PC-3 (cell line): ENCODE measurements around the gene IDE. TPM values are rescaled to one million over a fixed set of nuclear protein-coding genes. Genes with fewer than 3 reads are reported as not detected.

ENCODE experiments used
- ATAC-seq: fragments of 200-7000 bp; cut with Tn5 transposase; 2 replicates; pipeline ENCODE4 v1.9.1; 2020; ENCODE audit warnings: mild to moderate bottlenecking, moderate library complexity
- BruUV-seq: library from RNA; stranded (reverse); fragments of 400-500 nt; replicated peaks from 2 replicates; lab custom pipeline; 2021; lab: Mats Ljungman, UMichigan
- CTCF ChIA-PET: fragments of 300-600 bp; sonication (Branson Sonifier 250); formaldehyde crosslinking; loops from one replicate; lab custom pipeline; 2022; ENCODE audit warnings: antibody characterized with exemption; lab: Charles Lee
- POLR2A ChIA-PET: fragments of 300-600 bp; sonication (Branson Sonifier 250); formaldehyde crosslinking; loops from one replicate; lab custom pipeline; 2022; ENCODE audit warnings: antibody characterized with exemption; ENCODE audit not compliant: unreplicated experiment; lab: Charles Lee
- DNase-seq: peaks from one replicate; pipeline ENCODE4 v3.0.0-alpha.2; 2015
- H2AFZ ChIP-seq: fragments of 300-600 bp; sonication (generic); 2 replicates; pipeline ENCODE4 v1.6.0; 2016; ENCODE audit warnings: antibody characterized with exemption, low read length
- H3F3A ChIP-seq: fragments of 300-600 bp; sonication (generic); one replicate; pipeline ENCODE4 v1.6.0; 2017; ENCODE audit warnings: antibody characterized with exemption, low read length, control low read depth, mild to moderate bottlenecking; ENCODE audit not compliant: unreplicated experiment
- H3K27ac ChIP-seq: fragments of 300-600 bp; sonication (generic); 2 replicates; pipeline ENCODE4 v1.5.1; 2016; ENCODE audit warnings: mild to moderate bottlenecking, low read length
- H3K27me3 ChIP-seq: fragments of 300-600 bp; sonication (generic); 2 replicates; pipeline ENCODE4 v1.6.1; 2016; ENCODE audit warnings: low read length, mixed read lengths
- H3K36me3 ChIP-seq: fragments of 300-600 bp; sonication (generic); 2 replicates; pipeline ENCODE4 v1.6.1; 2016; ENCODE audit warnings: low read depth, mixed run types, low read length, mixed read lengths
- H3K4me1 ChIP-seq: fragments of 300-600 bp; sonication (generic); 2 replicates; pipeline ENCODE4 v1.5.1; 2016; ENCODE audit warnings: low read length; ENCODE audit not compliant: insufficient read depth
- H3K4me2 ChIP-seq: fragments of 300-600 bp; sonication (generic); 2 replicates; pipeline ENCODE4 v1.6.0; 2016; ENCODE audit warnings: low read length
- H3K4me3 ChIP-seq: fragments of 300-600 bp; sonication (generic); 2 replicates; pipeline ENCODE4 v1.5.1; 2016; ENCODE audit warnings: mild to moderate bottlenecking, low read length, mixed read lengths
- H3K79me2 ChIP-seq: fragments of 300-600 bp; sonication (generic); 2 replicates; pipeline ENCODE4 v1.6.1; 2017; ENCODE audit warnings: low read length, mixed read lengths
- H3K9ac ChIP-seq: fragments of 300-600 bp; sonication (generic); 2 replicates; pipeline ENCODE4 v1.6.0; 2016; ENCODE audit warnings: mild to moderate bottlenecking, low read length
- H3K9me2 ChIP-seq: fragments of 300-600 bp; sonication (generic); replicated peaks from 2 replicates; pipeline ENCODE4 v1.6.1; 2016; ENCODE audit warnings: mixed run types, low read length, mixed read lengths
- H3K9me3 ChIP-seq: fragments of 300-600 bp; sonication (generic); 2 replicates; pipeline ENCODE4 v1.6.1; 2016; ENCODE audit warnings: low read length, mixed read lengths
- H4K20me1 ChIP-seq: fragments of 300-600 bp; sonication (generic); 2 replicates; pipeline ENCODE4 v1.6.1; 2016; ENCODE audit warnings: low read length, mixed read lengths
- EZH2 ChIP-seq: fragments of 300-600 bp; sonication (generic); IDR thresholded peaks from one replicate; pipeline ENCODE4 v1.6.1; 2017; ENCODE audit warnings: antibody characterized with exemption, mild to moderate bottlenecking, low read length; ENCODE audit not compliant: unreplicated experiment
- EZH2phosphoT487 ChIP-seq: fragments of 300-600 bp; sonication (generic); IDR thresholded peaks from 2 replicates; pipeline ENCODE4 v1.6.1; 2018; ENCODE audit warnings: mild to moderate bottlenecking, antibody characterized with exemption, low read length, borderline replicate concordance
- intact Hi-C: fragments of 100-400 bp; cut with micrococcal nuclease; formaldehyde crosslinking; loops from 2 replicates; pipeline ENCODE4 v1.9.0; 2023
- total RNA-seq: library from RNA; depleted of rRNA; stranded (reverse); fragments of >200 nt; gene quantifications from 2 replicates; pipeline ENCODE4 v1.2.3, GENCODE V29; 2014
- TF ChIP-seq, protein P1 (sequence below): fragments of 300-600 bp; sonication (generic); conservative IDR thresholded peaks from 2 replicates; pipeline ENCODE4 v1.5.1; 2017; ENCODE audit warnings: antibody characterized with exemption, low read depth, mild to moderate bottlenecking, low read length

IDE gene
- total RNA-seq, 1 experiment from 2014 or later, result 28.7 TPM

DNA sequence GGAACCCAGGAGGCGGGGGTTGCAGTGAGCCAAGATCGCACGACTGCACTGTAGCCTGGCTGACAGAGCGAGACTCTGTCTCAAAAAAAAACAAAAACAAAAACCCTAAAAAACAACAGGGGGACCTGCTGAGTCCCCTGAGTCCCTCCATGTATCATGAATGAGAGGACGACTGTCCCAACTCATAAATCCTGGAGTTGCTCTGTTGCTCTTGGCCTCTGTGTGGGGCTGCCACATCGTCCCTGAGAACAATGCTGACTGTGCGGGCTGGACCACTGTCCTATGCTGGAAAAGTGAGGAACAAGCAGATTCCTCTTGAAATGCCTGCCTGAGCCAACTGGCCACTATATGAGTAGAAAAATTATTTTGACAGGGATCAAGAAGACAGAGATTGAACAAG, 122.5 kb downstream of the IDE start:
- H3K9ac ChIP-seq, result no peak overlapping the region
- ChIA-PET POLR2A (no interaction called here), CTCF (no interaction called here)
- no peaks in the 10 kb centered on the region for H3K4me1 ChIP-seq
- H3F3A ChIP-seq, result no peaks in the 10 kb centered on the region
- TF ChIP-seq, protein P1, sequence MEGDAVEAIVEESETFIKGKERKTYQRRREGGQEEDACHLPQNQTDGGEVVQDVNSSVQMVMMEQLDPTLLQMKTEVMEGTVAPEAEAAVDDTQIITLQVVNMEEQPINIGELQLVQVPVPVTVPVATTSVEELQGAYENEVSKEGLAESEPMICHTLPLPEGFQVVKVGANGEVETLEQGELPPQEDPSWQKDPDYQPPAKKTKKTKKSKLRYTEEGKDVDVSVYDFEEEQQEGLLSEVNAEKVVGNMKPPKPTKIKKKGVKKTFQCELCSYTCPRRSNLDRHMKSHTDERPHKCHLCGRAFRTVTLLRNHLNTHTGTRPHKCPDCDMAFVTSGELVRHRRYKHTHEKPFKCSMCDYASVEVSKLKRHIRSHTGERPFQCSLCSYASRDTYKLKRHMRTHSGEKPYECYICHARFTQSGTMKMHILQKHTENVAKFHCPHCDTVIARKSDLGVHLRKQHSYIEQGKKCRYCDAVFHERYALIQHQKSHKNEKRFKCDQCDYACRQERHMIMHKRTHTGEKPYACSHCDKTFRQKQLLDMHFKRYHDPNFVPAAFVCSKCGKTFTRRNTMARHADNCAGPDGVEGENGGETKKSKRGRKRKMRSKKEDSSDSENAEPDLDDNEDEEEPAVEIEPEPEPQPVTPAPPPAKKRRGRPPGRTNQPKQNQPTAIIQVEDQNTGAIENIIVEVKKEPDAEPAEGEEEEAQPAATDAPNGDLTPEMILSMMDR, result no peak
- TF ChIP-seq EZH2 (no peak), EZH2phosphoT487 (no peak)
- no TSS peak for BruUV-seq
- DNase-seq (no peak), ATAC-seq (no peak)
- no peak overlapping the region for H3K4me3 ChIP-seq
- no peaks in the 10 kb centered on the region for H3K9me2 ChIP-seq
- peaks cover 10% of the 10 kb centered on the region for H3K36me3 ChIP-seq
- H4K20me1 ChIP-seq, result no peaks in the 10 kb centered on the region
- no peaks in the 10 kb centered on the region for H3K79me2 ChIP-seq
- H3K27me3 ChIP-seq, result no peaks in the 10 kb centered on the region
- H2AFZ ChIP-seq, result no peak overlapping the region
- H3K4me2 ChIP-seq, result no peak overlapping the region
- intact Hi-C loops, result no loop called here
- H3K9me3 ChIP-seq, result no peaks in the 10 kb centered on the region
- no peak overlapping the region for H3K27ac ChIP-seq

DNA sequence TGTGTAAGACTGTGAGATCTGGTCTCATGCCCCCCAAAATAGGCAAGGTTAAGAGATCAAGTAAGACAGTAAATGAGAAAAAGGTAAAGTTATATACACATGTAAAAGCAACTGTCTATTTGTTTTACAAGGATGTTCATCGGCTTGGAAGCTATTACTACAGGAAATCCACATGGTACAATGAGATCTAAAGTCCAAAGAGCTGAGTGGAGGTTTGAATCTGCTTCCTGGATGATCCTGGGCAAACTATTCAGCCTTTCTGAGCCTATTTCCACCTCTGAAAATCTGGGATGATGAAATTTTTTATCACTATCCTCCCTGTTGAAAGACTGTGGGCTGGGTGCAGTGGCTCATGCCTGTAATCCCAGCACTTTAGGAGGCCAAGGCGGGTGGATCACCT, 123.0 kb downstream of the IDE start:
- no peaks in the 10 kb centered on the region for H4K20me1 ChIP-seq
- H3K9me3 ChIP-seq, result no peaks in the 10 kb centered on the region
- no peak overlapping the region for H2AFZ ChIP-seq
- ATAC-seq (no peak), DNase-seq (no peak)
- H3F3A ChIP-seq, result no peaks in the 10 kb centered on the region
- H3K36me3 ChIP-seq, result peaks cover 10% of the 10 kb centered on the region
- TF ChIP-seq EZH2phosphoT487, result no peak
- no peak for TF ChIP-seq EZH2
- TF ChIP-seq, protein P1, result no peak
- no peaks in the 10 kb centered on the region for H3K9me2 ChIP-seq
- H3K27ac ChIP-seq, result no peak overlapping the region
- ChIA-PET CTCF (no interaction called here), POLR2A (no interaction called here)
- no peaks in the 10 kb centered on the region for H3K4me1 ChIP-seq
- no peak overlapping the region for H3K4me2 ChIP-seq
- H3K9ac ChIP-seq, result no peak overlapping the region
- no peak overlapping the region for H3K4me3 ChIP-seq
- BruUV-seq, result no TSS peak
- intact Hi-C loops, result no loop called here
- no peaks in the 10 kb centered on the region for H3K27me3 ChIP-seq
- no peaks in the 10 kb centered on the region for H3K79me2 ChIP-seq

- intact Hi-C loops, result no loop called here
- no peaks in the 10 kb centered on the region for H3K27me3 ChIP-seq
- H3K27ac ChIP-seq, result no peak overlapping the region
- H3K9me3 ChIP-seq, result no peaks in the 10 kb centered on the region
- H3K9ac ChIP-seq, result no peak overlapping the region
- H3K4me2 ChIP-seq, result no peak overlapping the region
- no peak for TF ChIP-seq EZH2phosphoT487
- TF ChIP-seq, protein P1, result no peak
- TF ChIP-seq EZH2, result no peak
- BruUV-seq, result no TSS peak
- DNase-seq (no peak), ATAC-seq (no peak)
- H3K4me1 ChIP-seq, result no peaks in the 10 kb centered on the region
- no peaks in the 10 kb centered on the region for H4K20me1 ChIP-seq
- H2AFZ ChIP-seq, result no peak overlapping the region
- H3K9me2 ChIP-seq, result no peaks in the 10 kb centered on the region
- H3F3A ChIP-seq, result no peaks in the 10 kb centered on the region
- ChIA-PET POLR2A (no interaction called here), CTCF (no interaction called here)
- H3K4me3 ChIP-seq, result no peak overlapping the region
- H3K79me2 ChIP-seq, result no peaks in the 10 kb centered on the region
- H3K36me3 ChIP-seq, result no peaks in the 10 kb centered on the region
These were observed 133.3 kb downstream of the IDE start for GRCh38 chr10:92440578-92440977.
